Vagina (tissue), 2 donors: ENCODE data around the gene MGMT. TPM values are rescaled to one million over a fixed set of nuclear protein-coding genes. Genes with fewer than 3 reads are reported as not detected.
A peak's percentile ranks its signal among the peaks of the same experiment; 100 is the strongest.

Source experiments
- DNase-seq, 2 donors: peaks; one replicate each; pipeline ENCODE4 v3.0.0-alpha.2; 2017; ENCODE audit errors: extremely low spot score in 2 of 2
- H3K27ac ChIP-seq: fragments of 200-600 bp; sonication (generic); one replicate; pipeline ENCODE4 v1.5.1; 2019
- H3K27me3 ChIP-seq: fragments of 200-600 bp; sonication (generic); one replicate; pipeline ENCODE4 v1.5.1; 2019
- H3K36me3 ChIP-seq, 2 donors: fragments of 200-600 bp; sonication (generic); one replicate each; pipeline ENCODE4 v1.5.1; 2017 to 2019
- H3K4me1 ChIP-seq: fragments of 200-600 bp; sonication (generic); one replicate; pipeline ENCODE4 v1.5.1; 2019
- H3K4me3 ChIP-seq, 2 donors: fragments of 200-600 bp; sonication (generic); 1 replicate in 1 of 2; 2 replicates in 1 of 2; pipeline ENCODE4 v1.5.1; 2016 to 2019
- H3K9me3 ChIP-seq: fragments of 200-600 bp; sonication (generic); one replicate; pipeline ENCODE4 v1.5.1; 2019
- CTCF ChIP-seq, 3 experiments: fragments of 450-650 bp in 2 of 3; fragments of 200-600 bp in 1 of 3; sonication (generic) in 1 of 3; IDR thresholded peaks; one replicate each; pipeline ENCODE4 v1.5.1; 2017 to 2019; ENCODE audit warnings: antibody characterized with exemption in 3 of 3, mild to moderate bottlenecking in 2 of 3, moderate library complexity in 2 of 3
- POLR2A ChIP-seq, 2 donors: fragments of 450-650 bp; IDR thresholded peaks; one replicate each; pipeline ENCODE4 v1.6.1; 2017; ENCODE audit warnings: antibody characterized with exemption in 2 of 2, mild to moderate bottlenecking in 2 of 2, moderate library complexity in 2 of 2
- POLR2AphosphoS5 ChIP-seq, 2 donors: sonication (generic); formaldehyde crosslinking; IDR thresholded peaks; one replicate each; pipeline ENCODE4 v1.9.0; 2017; ENCODE audit warnings: antibody characterized with exemption in 2 of 2, mild to moderate bottlenecking in 2 of 2, low read depth in 1 of 2; ENCODE audit not compliant: insufficient read depth in 1 of 2
- intact Hi-C: fragments of 100-400 bp; cut with DNase I; formaldehyde crosslinking; loops from one replicate; pipeline ENCODE4 v1.15.1; 2023
- total RNA-seq: library from RNA; depleted of rRNA; stranded (reverse); fragments of >200 nt; gene quantifications from one replicate; pipeline ENCODE4 v1.2.3, GENCODE V29; 2016

The MGMT gene
- total RNA-seq, 1 donor from 2014 or later: 16.0 TPM

GRCh38 chr10:129697463-129698247, 230.6 kb downstream of the MGMT start:
- no peak for TF ChIP-seq CTCF (IDR thresholded peaks at IDR 0.05)
- TF ChIP-seq POLR2AphosphoS5 (IDR thresholded peaks at IDR 0.05; ENCODE audit: insufficient read depth in 1 of 2, low read depth in 1 of 2): no peak
- no peak for TF ChIP-seq POLR2A (IDR thresholded peaks at IDR 0.05)
- intact Hi-C loops: loop anchor here (10.0 kb wide), 1 partner anchor 267 kb away; the partner anchor contains the start of gene EBF3
- no peak overlapping the region for H3K4me3 ChIP-seq

GRCh38 chr10:129699722-129700340, 232.8 kb downstream of the MGMT start:
- TF ChIP-seq POLR2AphosphoS5 (IDR thresholded peaks at IDR 0.05; ENCODE audit: insufficient read depth in 1 of 2, low read depth in 1 of 2): no peak
- Histone ChIP-seq H3K36me3 (no peaks in the 10 kb centered on the region), H3K27ac (no peak overlapping the region), H3K27me3 (no peaks in the 10 kb centered on the region), H3K4me3 (no peak overlapping the region), H3K4me1 (peaks cover 15% of the 10 kb centered on the region), H3K9me3 (no peaks in the 10 kb centered on the region)
- no peak for DNase-seq
- intact Hi-C loops: loop anchor here (10.0 kb wide), 1 partner anchor 265 kb away; the partner anchor contains the start of gene EBF3

More at GRCh38 chr10:129697463-129698247, 230.6 kb downstream of the MGMT start:
- peak in 1 of 2 donors; percentile 91 for DNase-seq
- Histone ChIP-seq H3K27me3 (no peaks in the 10 kb centered on the region), H3K9me3 (no peaks in the 10 kb centered on the region), H3K4me1 (peaks cover 24% of the 10 kb centered on the region), H3K36me3 (no peaks in the 10 kb centered on the region), H3K27ac (no peak overlapping the region)

GRCh38 chr10:129702605-129703004, 235.6 kb downstream of the MGMT start:
- Histone ChIP-seq H3K9me3 (no peaks in the 10 kb centered on the region), H3K4me1 (peaks cover 11% of the 10 kb centered on the region), H3K36me3 (no peaks in the 10 kb centered on the region), H3K4me3 (no peak overlapping the region), H3K27me3 (no peaks in the 10 kb centered on the region), H3K27ac (no peak overlapping the region)
- intact Hi-C loops: no loop called here
- DNase-seq: peak in 1 of 2 donors; percentile 64
- TF ChIP-seq CTCF (IDR thresholded peaks at IDR 0.05) (no peak), POLR2AphosphoS5 (IDR thresholded peaks at IDR 0.05; ENCODE audit: insufficient read depth in 1 of 2, low read depth in 1 of 2) (no peak), POLR2A (IDR thresholded peaks at IDR 0.05) (no peak)

GRCh38 chr10:129703287-129704137, 236.5 kb downstream of the MGMT start:
- Histone ChIP-seq H3K27ac (no peak overlapping the region), H3K4me3 (no peak overlapping the region), H3K9me3 (no peaks in the 10 kb centered on the region), H3K4me1 (peaks cover 20% of the 10 kb centered on the region), H3K36me3 (no peaks in the 10 kb centered on the region), H3K27me3 (no peaks in the 10 kb centered on the region)
- peak in 1 of 2 donors; percentile 88 for DNase-seq
- no peak for TF ChIP-seq POLR2A (IDR thresholded peaks at IDR 0.05)
- TF ChIP-seq POLR2AphosphoS5 (IDR thresholded peaks at IDR 0.05; ENCODE audit: insufficient read depth in 1 of 2, low read depth in 1 of 2): no peak
- TF ChIP-seq CTCF (IDR thresholded peaks at IDR 0.05): no peak
- intact Hi-C loops: no loop called here

- intact Hi-C loops: no loop called here
- Histone ChIP-seq H3K9me3 (no peaks in the 10 kb centered on the region), H3K27me3 (no peaks in the 10 kb centered on the region), H3K27ac (no peak overlapping the region), H3K36me3 (no peaks in the 10 kb centered on the region), H3K4me1 (peaks cover 20% of the 10 kb centered on the region), H3K4me3 (no peak overlapping the region)
- DNase-seq: peak in 1 of 2 donors; percentile 82
- TF ChIP-seq POLR2A (IDR thresholded peaks at IDR 0.05): no peak
- no peak for TF ChIP-seq CTCF (IDR thresholded peaks at IDR 0.05)
- TF ChIP-seq POLR2AphosphoS5 (IDR thresholded peaks at IDR 0.05; ENCODE audit: insufficient read depth in 1 of 2, low read depth in 1 of 2): no peak
Measured at GRCh38 chr10:129704225-129704624, 237.2 kb downstream of the MGMT start.
